Mammary epithelial cell (primary cell): Measurements from ENCODE around the gene LCP1.

ENCODE experiments used
- EZH2 ChIP-seq: IDR thresholded peaks from 2 replicates; pipeline ENCODE4 v1.6.1; 2012; ENCODE audit warnings: low read length, inconsistent platforms, borderline replicate concordance
- TF ChIP-seq, protein P1 (sequence below), 2 donors: IDR thresholded peaks in 1 of 2; conservative IDR thresholded peaks in 1 of 2; 2 replicates each; pipeline ENCODE4 v1.5.1; 2011 to 2012; ENCODE audit warnings: inconsistent platforms in 2 of 2, low read length in 2 of 2, mild to moderate bottlenecking in 2 of 2, control low read depth in 1 of 2, low read depth in 1 of 2; ENCODE audit not compliant: insufficient read depth in 1 of 2; ENCODE audit errors: extremely low read depth in 1 of 2

DNA sequence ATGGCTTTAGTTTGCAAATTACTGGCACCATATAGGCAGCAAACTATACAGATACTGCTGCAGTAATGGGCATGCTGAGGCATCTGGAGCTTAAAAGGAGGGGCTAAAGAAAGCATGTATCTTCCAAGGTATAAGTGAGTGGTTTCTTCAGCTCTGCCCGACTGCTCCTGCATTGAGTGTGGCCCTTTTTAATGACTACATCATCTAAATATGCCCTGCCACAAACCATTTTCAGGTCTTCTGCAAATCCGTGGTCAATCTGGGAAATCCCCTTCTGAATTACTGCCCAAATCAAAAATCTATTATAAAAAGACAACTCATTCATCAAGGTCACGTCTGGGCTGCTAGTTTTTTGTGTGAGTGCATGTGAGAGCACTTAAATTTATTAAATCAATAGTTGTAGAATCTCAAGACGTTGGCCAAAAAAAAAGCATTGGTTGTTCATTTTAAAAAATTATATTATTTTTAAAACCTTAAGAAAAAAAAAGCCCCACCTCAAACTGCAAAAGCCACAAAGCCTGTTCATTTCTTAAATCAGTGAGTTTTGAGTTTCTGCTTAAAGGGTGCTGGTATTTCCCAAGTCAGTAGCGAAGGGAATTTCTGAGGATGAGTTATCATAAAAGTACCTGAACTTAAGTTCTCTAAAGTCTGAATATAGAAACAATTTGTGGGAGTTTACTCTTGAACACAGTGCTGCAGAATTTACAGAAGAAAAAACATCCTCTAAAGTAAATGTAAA, 16.3 kb downstream of the LCP1 start:
- TF ChIP-seq, protein P1, sequence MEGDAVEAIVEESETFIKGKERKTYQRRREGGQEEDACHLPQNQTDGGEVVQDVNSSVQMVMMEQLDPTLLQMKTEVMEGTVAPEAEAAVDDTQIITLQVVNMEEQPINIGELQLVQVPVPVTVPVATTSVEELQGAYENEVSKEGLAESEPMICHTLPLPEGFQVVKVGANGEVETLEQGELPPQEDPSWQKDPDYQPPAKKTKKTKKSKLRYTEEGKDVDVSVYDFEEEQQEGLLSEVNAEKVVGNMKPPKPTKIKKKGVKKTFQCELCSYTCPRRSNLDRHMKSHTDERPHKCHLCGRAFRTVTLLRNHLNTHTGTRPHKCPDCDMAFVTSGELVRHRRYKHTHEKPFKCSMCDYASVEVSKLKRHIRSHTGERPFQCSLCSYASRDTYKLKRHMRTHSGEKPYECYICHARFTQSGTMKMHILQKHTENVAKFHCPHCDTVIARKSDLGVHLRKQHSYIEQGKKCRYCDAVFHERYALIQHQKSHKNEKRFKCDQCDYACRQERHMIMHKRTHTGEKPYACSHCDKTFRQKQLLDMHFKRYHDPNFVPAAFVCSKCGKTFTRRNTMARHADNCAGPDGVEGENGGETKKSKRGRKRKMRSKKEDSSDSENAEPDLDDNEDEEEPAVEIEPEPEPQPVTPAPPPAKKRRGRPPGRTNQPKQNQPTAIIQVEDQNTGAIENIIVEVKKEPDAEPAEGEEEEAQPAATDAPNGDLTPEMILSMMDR (conservative IDR thresholded peaks at IDR 0.05 in 1 of 2, IDR thresholded peaks at IDR 0.05 in 1 of 2; ENCODE audit: extremely low read depth in 1 of 2, insufficient read depth in 1 of 2, low read depth in 1 of 2, low read length in 2 of 2): no peak
- TF ChIP-seq EZH2: no peak
